22Rv1 (cell line): Measurements from ENCODE around the gene TRIM31.
A peak's percentile ranks its signal among the peaks of the same experiment; 100 is the strongest.

Experiments
- H3K27ac ChIP-seq: fragments of 450-650 bp; 2 replicates; pipeline ENCODE4 v1.5.1; 2017
- CTCF ChIP-seq: fragments of 450-650 bp; IDR thresholded peaks from 2 replicates; pipeline ENCODE4 v1.5.1; 2017; ENCODE audit warnings: mild to moderate bottlenecking
- ZFX ChIP-seq: fragments of 450-650 bp; IDR thresholded peaks from 2 replicates; pipeline ENCODE4 v1.6.1; 2017; ENCODE audit warnings: antibody characterized with exemption, borderline replicate concordance

The TRIM31 gene

GRCh38 chr6:30104661-30105060, 8.2 kb downstream of the TRIM31 start:
- no peak for TF ChIP-seq ZFX
- no peak for TF ChIP-seq CTCF
- no peak overlapping the region for H3K27ac ChIP-seq

GRCh38 chr6:30103872-30104179, 9.1 kb downstream of the TRIM31 start:
- no peak for TF ChIP-seq ZFX
- TF ChIP-seq CTCF, result no peak
- no peak overlapping the region for H3K27ac ChIP-seq

DNA sequence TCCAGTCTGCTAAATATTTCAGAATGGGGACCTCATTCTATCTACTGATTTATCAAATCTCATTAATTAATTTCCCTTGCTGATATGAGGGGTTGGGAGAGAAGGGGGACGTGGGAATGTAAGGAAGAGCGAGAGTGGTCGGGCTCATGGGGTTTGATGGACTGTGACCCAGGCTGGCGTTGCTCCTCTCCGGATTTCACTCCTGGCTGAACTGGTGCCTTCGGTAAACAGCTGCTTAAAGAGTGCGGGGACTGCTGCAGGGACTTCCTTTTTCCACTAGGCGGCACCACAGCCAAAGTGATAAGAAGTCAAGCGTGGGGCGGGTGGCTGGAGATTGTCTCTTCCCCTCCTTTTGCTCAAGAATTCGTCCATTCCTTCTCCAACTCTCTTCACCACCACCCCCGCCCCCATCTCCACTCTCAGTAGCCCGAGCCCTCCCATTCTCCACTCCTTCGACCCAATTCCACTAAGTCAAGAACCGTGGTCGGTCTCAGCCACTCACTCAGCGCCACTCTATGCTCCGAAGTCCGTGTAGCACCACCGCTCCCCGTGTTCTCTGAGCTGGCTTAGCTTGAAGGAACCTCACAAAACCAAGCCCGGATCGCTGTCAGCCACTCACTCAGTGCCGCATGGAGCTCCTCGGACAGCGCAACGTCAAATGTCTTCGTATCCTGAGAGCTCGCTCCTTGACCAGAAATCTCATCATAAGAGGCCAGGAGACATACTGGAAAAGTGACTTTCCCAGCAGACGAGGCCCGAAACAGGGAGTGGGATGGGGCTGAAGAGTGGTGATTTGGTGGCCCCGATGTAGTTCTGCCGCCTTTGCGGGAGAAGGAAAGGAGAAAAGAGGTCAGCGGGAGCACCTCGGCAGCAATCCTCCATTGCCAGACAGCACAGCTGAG, 9.7 kb downstream of the TRIM31 start:
- TF ChIP-seq CTCF (peak; percentile 89), ZFX (no peak)
- peak overlapping the region; percentile 38; the same call in 1 of the 2 replicates for H3K27ac ChIP-seq

DNA sequence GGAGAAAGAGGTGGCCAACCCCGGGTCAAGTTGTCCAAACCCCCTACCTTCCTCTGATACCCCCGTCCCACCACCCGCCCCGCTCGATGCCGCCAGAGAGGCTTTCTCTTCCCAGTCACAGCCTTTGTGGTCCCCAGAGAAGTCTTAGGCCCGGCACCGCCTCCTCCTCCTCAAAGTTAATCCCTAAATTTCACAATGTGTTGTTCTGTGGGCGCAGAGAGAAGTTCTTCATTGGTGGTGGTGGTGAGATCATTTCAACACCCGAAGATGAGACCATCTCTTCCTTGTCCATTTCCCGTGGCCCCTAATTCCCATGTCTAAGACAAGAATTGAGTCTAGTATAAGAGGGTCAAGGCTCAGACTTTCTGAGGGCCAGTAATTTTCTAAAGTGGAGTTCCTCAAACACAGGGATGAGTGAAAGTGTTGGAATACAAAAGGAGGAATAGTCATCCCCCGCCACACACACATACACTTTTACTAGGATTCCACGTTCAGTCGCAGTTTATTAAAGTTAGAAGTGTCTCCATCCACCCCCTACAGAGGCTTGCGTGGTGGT, 10.4 kb downstream of the TRIM31 start:
- H3K27ac ChIP-seq, result peak overlapping the region; percentile 38; the same call in 1 of the 2 replicates
- no peak for TF ChIP-seq CTCF
- TF ChIP-seq ZFX, result no peak

GRCh38 chr6:30101444-30102413, 11.2 kb downstream of the TRIM31 start:
- TF ChIP-seq CTCF (peak; percentile 39), ZFX (no peak)

DNA sequence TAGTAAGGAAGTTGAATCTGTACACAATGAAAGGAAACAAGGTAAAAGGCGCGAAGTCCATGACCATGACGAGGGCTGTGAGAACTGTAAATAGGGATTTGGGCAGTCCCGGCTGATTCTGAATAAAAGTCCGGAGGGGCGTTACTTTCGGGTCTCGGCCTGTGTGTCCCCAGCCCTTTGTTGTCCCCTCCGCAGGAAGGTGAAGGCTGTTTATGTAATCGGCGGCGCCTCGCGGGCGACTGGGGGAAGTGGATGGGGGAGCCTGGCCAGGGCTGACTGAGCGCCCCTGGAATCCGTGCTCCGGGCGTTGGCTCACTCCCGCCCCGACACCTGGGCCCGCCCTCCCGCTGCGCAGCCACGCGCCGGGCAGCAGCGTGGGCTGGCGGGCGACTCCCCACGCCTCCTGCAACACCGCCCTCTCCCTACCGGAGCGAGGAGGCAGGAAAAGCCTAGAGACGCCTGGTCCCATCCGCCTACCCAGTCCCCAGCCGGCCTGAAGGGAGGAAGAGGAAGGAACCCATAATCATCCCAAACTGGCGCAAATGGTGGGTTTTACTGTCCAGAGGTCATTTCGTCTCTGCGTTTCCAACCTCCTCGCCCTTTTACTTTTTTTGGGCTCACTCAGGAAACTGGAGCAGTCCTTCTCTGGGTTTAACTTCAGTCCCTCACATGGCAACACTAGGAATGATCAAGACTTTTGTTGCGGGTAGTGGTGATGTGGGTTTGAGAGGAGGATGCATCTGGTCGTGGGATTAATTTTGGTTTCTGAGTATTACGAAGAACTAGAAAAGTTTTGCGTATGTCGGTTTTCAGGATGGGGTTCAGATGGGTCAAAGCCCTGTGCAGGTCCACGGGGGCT, 12.1 kb downstream of the TRIM31 start:
- TF ChIP-seq ZFX (no peak), CTCF (peak; percentile 20; the same call in 1 of the 2 replicates)
- peak overlapping the region; percentile 39; the same call in 1 of the 2 replicates for H3K27ac ChIP-seq

More at GRCh38 chr6:30101444-30102413, 11.2 kb downstream of the TRIM31 start:
- H3K27ac ChIP-seq, result peak overlapping the region; percentile 39; the same call in 1 of the 2 replicates
